ENCODE results near the gene SIGLECL1.

Gene SIGLECL1

GRCh38 chr19:51240866-51241265 is 10.0 kb upstream of the SIGLECL1 start:
- no peak for TF ChIP-seq CTCF (IDR thresholded peaks at IDR 0.05)

GRCh38 chr19:51242881-51243630 is 7.8 kb upstream of the SIGLECL1 start:
- TF ChIP-seq CTCF (IDR thresholded peaks at IDR 0.05), result no peak

- no peak for TF ChIP-seq CTCF (IDR thresholded peaks at IDR 0.05)
Observed at GRCh38 chr19:51246164-51246552, 4.7 kb upstream of the SIGLECL1 start.

- no peak for TF ChIP-seq CTCF (IDR thresholded peaks at IDR 0.05)
Observed at GRCh38 chr19:51247972-51248590, 2.8 kb upstream of the SIGLECL1 start.

GRCh38 chr19:51251468-51251820 is 564 bp downstream of the SIGLECL1 start:
- no peak for TF ChIP-seq CTCF (IDR thresholded peaks at IDR 0.05)

GRCh38 chr19:51252306-51253079 is 1.6 kb downstream of the SIGLECL1 start:
- no peak for TF ChIP-seq CTCF (IDR thresholded peaks at IDR 0.05)

GRCh38 chr19:51253088-51253806 is 2.4 kb downstream of the SIGLECL1 start:
- TF ChIP-seq CTCF (IDR thresholded peaks at IDR 0.05), result no peak

All from LNCAP (cell line).